Lower lobe of right lung (tissue), 2 donors: ENCODE results near the gene SRPRA. TPM values are rescaled to one million over a fixed set of nuclear protein-coding genes. Genes with fewer than 3 reads are reported as not detected.

Experiments
- ATAC-seq, 2 donors: fragments of 200-7000 bp; cut with Tn5 transposase; one replicate each; pipeline ENCODE4 v1.9.1; 2020 to 2022; ENCODE audit warnings: mild to moderate bottlenecking in 2 of 2, moderate library complexity in 2 of 2
- DNase-seq: peaks from one replicate; pipeline ENCODE4 v3.0.0-alpha.2; 2020
- H3K27ac ChIP-seq: fragments of 200-600 bp; one replicate; pipeline ENCODE4 v1.8.0; 2022
- H3K27me3 ChIP-seq: fragments of 200-600 bp; one replicate; pipeline ENCODE4 v1.8.0; 2022; ENCODE audit warnings: low read depth
- H3K36me3 ChIP-seq: fragments of 200-600 bp; one replicate; pipeline ENCODE4 v1.8.0; 2022; ENCODE audit warnings: mild to moderate bottlenecking
- H3K4me1 ChIP-seq: fragments of 200-600 bp; one replicate; pipeline ENCODE4 v1.8.0; 2022
- H3K4me3 ChIP-seq: fragments of 200-600 bp; one replicate; pipeline ENCODE4 v1.8.0; 2022; ENCODE audit warnings: mild to moderate bottlenecking
- H3K9me3 ChIP-seq: fragments of 200-600 bp; one replicate; pipeline ENCODE4 v1.8.0; 2022
- intact Hi-C: fragments of 100-400 bp; cut with DNase I; formaldehyde crosslinking; loops from one replicate; pipeline ENCODE4 v1.11.0; 2022
- total RNA-seq: library from RNA; stranded (reverse); fragmentation: NEBNext Ultra II Directional; extraction: Animal tissue kit (Norgen Biotek cat#: 25700); gene quantifications from one replicate; pipeline ENCODE4 v1.2.1, GENCODE V29; 2021
- TF ChIP-seq, protein P1 (sequence below): fragments of 200-600 bp; IDR thresholded peaks from one replicate; pipeline ENCODE4 v1.8.0; 2022; ENCODE audit warnings: antibody characterized with exemption, mild to moderate bottlenecking
- donor health status: DM: no; HTN: yes; CAD: no; lungs with severe emphysema.

The SRPRA gene
- total RNA-seq, 1 donor from 2014 or later, result 108 TPM

DNA sequence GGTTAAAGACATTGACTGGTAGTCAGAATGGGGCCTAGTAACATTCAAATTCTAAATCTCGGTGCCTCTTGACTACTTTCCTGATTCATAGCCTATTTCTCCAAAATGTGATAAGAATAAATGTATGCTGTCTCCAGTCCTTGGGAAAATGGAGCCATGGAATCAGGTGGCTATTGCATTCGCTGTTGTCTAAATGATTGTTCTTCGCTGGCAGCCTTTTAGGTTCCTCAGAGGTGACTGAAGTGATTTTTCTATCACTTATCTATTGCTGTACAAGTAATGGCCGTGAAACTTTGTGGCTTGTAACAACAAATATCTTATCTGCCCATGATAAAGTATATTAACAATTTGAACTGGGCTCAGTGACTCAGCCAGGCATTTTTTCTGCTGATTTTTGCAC is 15.4 kb downstream of the SRPRA start:
- H3K9me3 ChIP-seq, result no peaks in the 10 kb centered on the region
- no peaks in the 10 kb centered on the region for H3K4me1 ChIP-seq
- H3K27ac ChIP-seq, result no peak overlapping the region
- ATAC-seq, result no peak
- peaks cover 81% of the 10 kb centered on the region for H3K36me3 ChIP-seq
- TF ChIP-seq, protein P1, sequence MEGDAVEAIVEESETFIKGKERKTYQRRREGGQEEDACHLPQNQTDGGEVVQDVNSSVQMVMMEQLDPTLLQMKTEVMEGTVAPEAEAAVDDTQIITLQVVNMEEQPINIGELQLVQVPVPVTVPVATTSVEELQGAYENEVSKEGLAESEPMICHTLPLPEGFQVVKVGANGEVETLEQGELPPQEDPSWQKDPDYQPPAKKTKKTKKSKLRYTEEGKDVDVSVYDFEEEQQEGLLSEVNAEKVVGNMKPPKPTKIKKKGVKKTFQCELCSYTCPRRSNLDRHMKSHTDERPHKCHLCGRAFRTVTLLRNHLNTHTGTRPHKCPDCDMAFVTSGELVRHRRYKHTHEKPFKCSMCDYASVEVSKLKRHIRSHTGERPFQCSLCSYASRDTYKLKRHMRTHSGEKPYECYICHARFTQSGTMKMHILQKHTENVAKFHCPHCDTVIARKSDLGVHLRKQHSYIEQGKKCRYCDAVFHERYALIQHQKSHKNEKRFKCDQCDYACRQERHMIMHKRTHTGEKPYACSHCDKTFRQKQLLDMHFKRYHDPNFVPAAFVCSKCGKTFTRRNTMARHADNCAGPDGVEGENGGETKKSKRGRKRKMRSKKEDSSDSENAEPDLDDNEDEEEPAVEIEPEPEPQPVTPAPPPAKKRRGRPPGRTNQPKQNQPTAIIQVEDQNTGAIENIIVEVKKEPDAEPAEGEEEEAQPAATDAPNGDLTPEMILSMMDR, result no peak
- no peak for DNase-seq
- no peaks in the 10 kb centered on the region for H3K27me3 ChIP-seq
- intact Hi-C loops, result no loop called here
- no peak overlapping the region for H3K4me3 ChIP-seq

DNA sequence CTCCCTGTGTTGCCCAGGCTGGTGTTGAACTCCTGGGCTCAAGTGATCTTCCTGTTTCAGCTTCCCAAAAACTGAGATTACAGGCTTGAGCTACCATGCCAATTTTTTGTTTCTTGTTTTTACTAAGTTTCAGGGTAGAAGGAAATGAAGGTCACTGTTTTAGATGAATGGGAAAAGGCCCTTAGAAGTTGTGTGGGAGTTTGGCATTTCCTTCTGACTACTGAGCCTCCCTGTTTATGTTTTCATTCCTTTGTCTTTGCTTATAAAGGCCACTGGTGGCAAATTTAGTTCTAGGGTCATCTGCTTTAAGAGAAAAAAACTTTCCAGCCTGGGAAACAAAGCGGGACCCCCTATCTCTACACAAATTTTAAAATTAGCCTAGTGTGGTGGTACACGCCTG is 22.1 kb downstream of the SRPRA start:
- intact Hi-C loops, result no loop called here
- DNase-seq (no peak), ATAC-seq (no peak)
- Histone ChIP-seq H3K27ac (no peak overlapping the region), H3K4me3 (no peak overlapping the region), H3K9me3 (no peaks in the 10 kb centered on the region), H3K4me1 (no peaks in the 10 kb centered on the region), H3K36me3 (peaks cover 59% of the 10 kb centered on the region), H3K27me3 (no peaks in the 10 kb centered on the region)
- TF ChIP-seq, protein P1, result no peak

DNA sequence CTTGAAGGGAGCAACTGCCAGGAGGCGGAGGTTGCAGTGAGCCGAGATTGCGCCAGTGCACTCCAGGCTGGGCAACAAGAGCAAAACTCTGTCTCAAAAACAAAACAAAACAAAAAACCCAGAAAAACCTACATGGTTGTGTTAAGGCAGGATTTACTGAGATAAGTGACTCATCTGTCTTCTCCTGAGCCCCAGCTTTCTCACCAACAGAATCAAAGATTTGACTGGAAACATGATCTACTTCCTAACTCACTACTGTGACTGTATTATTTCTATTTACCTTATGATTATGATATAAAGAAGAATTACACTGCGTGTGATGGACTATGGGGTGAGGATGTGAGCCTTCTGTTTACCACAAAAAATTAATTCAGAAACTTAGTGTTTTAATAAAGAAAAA is 35.3 kb downstream of the SRPRA start:
- ATAC-seq (no peak), DNase-seq (no peak)
- TF ChIP-seq, protein P1, result no peak
- Histone ChIP-seq H3K27me3 (no peaks in the 10 kb centered on the region), H3K4me3 (no peak overlapping the region), H3K36me3 (peaks cover 30% of the 10 kb centered on the region), H3K4me1 (peaks cover 16% of the 10 kb centered on the region), H3K9me3 (no peaks in the 10 kb centered on the region), H3K27ac (no peak overlapping the region)
- intact Hi-C loops, result no loop called here

DNA sequence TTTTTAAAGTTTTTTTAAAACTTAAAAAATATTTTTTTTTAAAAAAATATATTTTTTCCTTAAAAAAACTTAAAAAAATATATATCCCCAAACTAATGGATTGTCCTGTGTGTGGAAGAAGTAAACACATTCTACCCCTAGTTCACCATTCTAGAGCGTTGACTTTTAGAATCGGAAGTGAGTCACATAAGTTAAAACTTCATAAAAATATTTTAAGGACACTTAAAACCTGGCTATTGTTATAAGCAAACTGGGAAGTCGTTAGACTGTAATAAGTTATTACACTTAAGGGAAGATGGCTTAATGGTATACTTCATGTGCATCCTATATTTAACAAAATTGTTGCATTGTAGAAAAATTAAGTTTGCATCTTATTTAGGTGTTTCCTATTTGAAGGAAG is 36.0 kb downstream of the SRPRA start:
- TF ChIP-seq, protein P1, result no peak
- intact Hi-C loops, result no loop called here
- Histone ChIP-seq H3K4me1 (peaks cover 16% of the 10 kb centered on the region), H3K27me3 (no peaks in the 10 kb centered on the region), H3K27ac (no peak overlapping the region), H3K9me3 (no peaks in the 10 kb centered on the region), H3K4me3 (no peak overlapping the region), H3K36me3 (peaks cover 23% of the 10 kb centered on the region)
- ATAC-seq (no peak), DNase-seq (no peak)

DNA sequence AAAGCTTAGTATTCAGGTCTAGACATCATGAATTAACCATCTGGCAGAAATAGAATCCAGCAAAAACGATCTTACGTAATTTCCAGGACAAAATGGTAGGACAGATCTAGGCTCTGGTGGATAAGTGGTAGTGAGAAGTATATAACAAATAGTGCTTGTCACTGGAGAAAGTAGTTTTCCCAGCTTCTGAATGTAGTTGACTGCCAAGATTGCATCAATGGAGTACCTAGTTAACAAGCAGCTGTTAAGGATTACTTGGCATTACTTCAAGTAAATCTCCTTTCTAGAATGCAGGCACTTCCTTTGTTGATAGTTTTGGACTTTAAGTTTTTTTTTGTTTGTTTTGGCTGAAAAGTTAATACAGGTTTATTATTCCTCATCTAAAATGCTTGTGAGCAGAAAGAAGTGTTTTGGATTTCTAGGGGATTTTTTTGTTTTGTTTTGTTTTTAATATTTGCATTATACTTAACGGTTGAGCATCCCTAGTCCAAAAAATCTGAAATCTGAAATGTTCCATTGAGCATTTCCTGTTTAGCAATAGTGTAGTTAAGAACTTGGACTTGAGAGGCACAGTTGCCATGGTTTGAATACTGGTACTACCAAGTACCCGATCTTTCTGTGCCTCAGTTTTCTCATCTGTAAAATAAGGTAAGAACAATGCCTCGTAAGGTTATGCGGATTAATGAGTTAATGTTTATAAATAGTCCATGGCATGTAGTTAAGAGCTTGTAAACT is 36.8 kb downstream of the SRPRA start:
- intact Hi-C loops, result no loop called here
- Histone ChIP-seq H3K4me1 (peaks cover 16% of the 10 kb centered on the region), H3K36me3 (peaks cover 23% of the 10 kb centered on the region), H3K9me3 (no peaks in the 10 kb centered on the region), H3K4me3 (no peak overlapping the region), H3K27me3 (no peaks in the 10 kb centered on the region), H3K27ac (no peak overlapping the region)
- DNase-seq (no peak), ATAC-seq (peak; percentile 92 to 97)
- TF ChIP-seq, protein P1, result no peak
